Measurements from ENCODE around the gene SRL.

SRL gene

DNA sequence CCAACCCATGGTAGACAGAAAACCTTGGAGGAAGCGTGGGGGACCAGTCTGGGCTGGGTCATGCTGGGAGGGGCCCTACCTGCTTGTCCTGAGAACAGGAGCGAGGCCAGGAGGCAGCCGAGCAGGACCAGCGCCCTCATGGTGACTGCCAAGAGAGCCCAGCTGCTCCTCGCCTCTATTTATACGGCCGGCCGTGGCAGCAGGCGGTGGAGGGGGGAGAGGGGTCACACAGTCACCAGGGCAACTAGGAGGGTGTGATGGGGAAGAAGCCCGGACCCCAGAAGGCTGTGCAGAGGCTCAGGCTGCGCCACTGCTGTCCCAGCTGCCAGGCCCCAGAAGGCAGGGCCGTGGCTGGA, at the start of gene SRL:
Gene SRL (minus strand): TSS at position 153 of the 356 bp plus-strand sequence. CDS start 13 bp downstream, at position 140.
- TF ChIP-seq, protein P1, sequence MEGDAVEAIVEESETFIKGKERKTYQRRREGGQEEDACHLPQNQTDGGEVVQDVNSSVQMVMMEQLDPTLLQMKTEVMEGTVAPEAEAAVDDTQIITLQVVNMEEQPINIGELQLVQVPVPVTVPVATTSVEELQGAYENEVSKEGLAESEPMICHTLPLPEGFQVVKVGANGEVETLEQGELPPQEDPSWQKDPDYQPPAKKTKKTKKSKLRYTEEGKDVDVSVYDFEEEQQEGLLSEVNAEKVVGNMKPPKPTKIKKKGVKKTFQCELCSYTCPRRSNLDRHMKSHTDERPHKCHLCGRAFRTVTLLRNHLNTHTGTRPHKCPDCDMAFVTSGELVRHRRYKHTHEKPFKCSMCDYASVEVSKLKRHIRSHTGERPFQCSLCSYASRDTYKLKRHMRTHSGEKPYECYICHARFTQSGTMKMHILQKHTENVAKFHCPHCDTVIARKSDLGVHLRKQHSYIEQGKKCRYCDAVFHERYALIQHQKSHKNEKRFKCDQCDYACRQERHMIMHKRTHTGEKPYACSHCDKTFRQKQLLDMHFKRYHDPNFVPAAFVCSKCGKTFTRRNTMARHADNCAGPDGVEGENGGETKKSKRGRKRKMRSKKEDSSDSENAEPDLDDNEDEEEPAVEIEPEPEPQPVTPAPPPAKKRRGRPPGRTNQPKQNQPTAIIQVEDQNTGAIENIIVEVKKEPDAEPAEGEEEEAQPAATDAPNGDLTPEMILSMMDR (IDR thresholded peaks at IDR 0.05; ENCODE audit: low read depth, low read length) = no peak
- no peak within 1 kb of the TSS for H3K4me3 ChIP-seq (ENCODE audit: low read depth, low read length)

GRCh38 chr16:4290236-4290830, 48.5 kb upstream of the SRL start:
- H3K4me3 ChIP-seq (ENCODE audit: low read depth, low read length) = no peak overlapping the region
- TF ChIP-seq, protein P1 (IDR thresholded peaks at IDR 0.05; ENCODE audit: low read depth, low read length) = 0 out of 2 replicates have a peak, but pooled peaks have one; percentile 24

GRCh38 chr16:4288148-4288921, 46.5 kb upstream of the SRL start:
- no peak overlapping the region for H3K4me3 ChIP-seq (ENCODE audit: low read depth, low read length)

DNA sequence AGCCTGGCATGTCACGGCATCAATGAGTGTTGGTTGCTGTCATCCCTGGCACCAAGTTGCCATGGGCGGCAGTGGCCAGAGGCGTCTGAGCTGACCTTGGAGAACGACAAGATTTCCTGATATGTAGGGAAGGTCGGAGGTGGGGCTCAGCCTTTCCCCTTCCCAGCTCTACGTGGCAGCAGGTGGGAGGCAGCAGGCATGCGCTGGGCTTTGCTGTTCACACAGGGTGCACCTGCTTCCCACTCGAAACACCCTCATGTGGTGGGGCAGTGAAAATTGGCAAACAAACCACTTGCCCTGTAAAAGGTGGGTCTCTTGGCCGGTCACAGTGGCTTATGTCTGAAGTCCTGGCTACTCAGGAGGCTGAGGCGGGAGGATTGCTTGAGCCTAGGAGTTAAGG, 43.3 kb upstream of the SRL start:
- no peak overlapping the region for H3K4me3 ChIP-seq (ENCODE audit: low read depth, low read length)
- TF ChIP-seq, protein P1 (IDR thresholded peaks at IDR 0.05; ENCODE audit: low read depth, low read length) = no peak

More at GRCh38 chr16:4288148-4288921, 46.5 kb upstream of the SRL start:
- TF ChIP-seq, protein P1 (IDR thresholded peaks at IDR 0.05; ENCODE audit: low read depth, low read length) = peak; percentile 85

DNA sequence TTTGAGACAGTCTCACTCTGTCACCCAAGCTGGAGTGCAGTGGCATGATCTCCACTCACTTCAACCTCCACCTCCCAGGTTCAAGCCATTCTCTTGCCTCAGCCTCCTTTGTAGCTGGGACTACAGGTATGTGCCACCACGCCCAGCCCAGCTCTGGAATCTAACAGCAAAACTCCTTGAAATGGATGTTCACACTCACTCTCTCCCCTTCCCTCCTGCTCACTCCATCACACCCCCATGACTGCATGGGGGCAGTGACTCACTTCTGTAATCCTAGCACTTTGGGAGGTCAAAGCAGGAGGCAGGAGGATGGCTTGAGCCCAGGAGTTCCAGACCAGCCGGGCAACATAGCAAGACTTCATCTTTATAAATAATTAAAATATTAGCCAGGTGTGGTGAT, 42.1 kb upstream of the SRL start:
- H3K4me3 ChIP-seq (ENCODE audit: low read depth, low read length) = no peak overlapping the region
- TF ChIP-seq, protein P1 (IDR thresholded peaks at IDR 0.05; ENCODE audit: low read depth, low read length) = no peak

DNA sequence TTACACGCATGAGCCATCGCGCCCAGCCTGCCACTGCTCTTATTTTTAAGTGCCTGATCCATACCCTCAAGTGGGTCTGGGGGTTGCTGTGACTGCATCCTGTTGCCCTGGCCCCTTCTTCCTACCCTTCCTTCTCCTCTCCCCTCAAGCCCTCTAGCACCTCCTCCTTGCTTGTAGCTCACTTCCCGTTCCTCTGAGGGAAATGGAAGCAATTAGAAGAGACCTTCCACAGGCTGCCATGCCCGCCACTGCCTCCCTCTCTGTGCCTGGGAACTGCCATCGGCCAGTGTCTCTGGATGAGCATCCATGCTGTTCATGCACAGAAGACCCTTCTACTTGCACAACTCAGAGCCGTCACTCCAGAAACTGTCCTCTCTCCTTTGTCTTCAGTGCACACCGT, 41.6 kb upstream of the SRL start:
- no peak overlapping the region for H3K4me3 ChIP-seq (ENCODE audit: low read depth, low read length)
- TF ChIP-seq, protein P1 (IDR thresholded peaks at IDR 0.05; ENCODE audit: low read depth, low read length) = no peak

DNA sequence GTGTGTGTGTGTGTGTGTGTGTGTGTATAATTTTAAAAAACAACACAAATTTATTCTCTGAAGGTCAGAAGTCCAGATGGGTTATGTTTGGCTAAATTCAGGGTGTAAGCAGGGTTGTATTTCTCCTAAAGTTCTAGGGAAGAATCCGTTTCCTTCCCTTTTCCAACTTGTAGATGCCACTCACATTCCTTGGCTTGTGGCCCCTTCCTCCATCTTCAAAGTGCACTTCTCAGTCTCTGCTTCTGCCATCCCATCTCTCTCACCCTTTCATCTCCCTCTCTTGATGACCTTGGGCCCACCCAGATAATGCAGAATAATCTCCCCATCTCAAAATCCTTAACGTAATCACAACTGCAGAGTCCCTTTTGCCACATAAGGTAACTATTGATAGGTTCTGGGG, 38.7 kb upstream of the SRL start:
- H3K4me3 ChIP-seq (ENCODE audit: low read depth, low read length) = no peak overlapping the region
- TF ChIP-seq, protein P1 (IDR thresholded peaks at IDR 0.05; ENCODE audit: low read depth, low read length) = no peak
